KBM-7 (cell line): ENCODE results near the gene RASEF.
"Not testable (repeated sequence)": the region's sequence is repeated elsewhere in the genome, so short reads cannot be mapped to it uniquely, and the experiment has no call there.

Experiments used
- DNase-seq: peaks from one replicate; pipeline ENCODE4 v3.0.0-alpha.2; 2015
- in situ Hi-C: fragments of 300-500 bp; cut with MboI; formaldehyde crosslinking; loops from 2 replicates; pipeline ENCODE4 v1.14.3; 2020; ENCODE audit warnings: low sequenced_read_pairs, low pct_unique_long_range_greater_than_20kb, mixed read lengths

The RASEF gene

DNA sequence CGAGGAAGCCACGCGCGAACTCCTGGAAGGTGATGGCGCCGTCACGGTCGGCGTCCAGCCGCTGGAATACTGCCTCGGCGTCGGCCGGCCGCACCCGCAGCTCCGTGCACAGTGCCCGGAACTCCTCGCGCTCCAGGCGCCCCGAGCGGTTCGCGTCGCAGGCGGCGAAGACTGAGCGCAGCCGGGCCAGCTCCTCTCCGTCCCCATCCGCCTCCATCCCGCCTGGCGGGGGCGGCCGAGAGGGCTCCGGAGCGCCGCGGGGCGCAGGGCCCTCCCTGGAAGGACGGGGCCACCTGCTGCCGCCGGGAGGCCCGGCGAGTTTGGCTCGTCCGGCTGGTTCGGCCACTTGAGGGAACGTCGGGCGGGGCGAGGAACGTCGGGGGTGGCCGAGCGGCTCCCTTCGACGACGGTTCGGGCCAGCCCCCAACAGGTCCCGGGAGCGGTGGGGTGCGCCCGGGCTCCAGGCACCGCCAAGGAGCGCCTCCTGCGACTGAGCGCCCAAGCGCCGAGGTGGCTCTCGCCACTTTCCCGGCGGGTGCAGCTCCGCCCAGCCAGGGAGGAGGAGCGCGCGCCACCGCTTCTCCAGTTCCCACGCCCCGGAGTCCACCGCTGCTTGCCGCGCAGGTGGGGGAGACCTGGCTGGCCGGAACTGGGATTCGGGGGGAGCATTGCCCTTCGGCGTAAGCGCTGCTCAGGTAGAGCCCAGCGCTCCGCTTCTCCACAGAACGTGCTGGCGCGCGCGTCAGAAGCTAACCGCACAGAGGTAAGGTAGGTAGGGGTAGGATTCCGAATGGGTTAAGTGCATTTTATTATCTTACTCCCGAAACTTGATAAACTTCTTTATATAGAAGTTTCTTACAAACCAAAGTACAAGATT, at the start of gene RASEF:
TSS of gene RASEF (minus strand) at position 492 of the 877 bp plus-strand sequence. CDS start at position 217, 275 bp downstream.
- in situ Hi-C loops, result no loop called here
- DNase-seq, result no peak

DNA sequence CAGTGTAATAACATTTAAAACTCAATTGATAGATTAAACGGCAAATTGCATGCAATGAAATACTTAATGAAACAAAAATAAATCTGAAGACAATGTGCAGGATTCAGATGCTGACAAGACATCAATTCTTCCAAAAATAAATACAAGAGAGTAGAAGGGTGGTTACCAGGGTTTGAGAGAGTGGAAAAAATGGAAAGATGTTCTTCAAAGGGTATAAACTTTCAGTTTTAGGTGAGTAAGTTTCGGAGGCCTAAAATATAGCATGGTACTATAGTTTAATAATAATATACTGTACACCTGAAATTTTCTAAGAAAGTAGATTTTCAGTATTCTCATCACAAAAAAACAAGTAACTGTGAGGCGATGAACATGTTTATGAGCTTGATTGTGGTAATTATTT, 48.2 kb upstream of the RASEF start:
- DNase-seq, result no peak
- in situ Hi-C loops, result no loop called here

DNA sequence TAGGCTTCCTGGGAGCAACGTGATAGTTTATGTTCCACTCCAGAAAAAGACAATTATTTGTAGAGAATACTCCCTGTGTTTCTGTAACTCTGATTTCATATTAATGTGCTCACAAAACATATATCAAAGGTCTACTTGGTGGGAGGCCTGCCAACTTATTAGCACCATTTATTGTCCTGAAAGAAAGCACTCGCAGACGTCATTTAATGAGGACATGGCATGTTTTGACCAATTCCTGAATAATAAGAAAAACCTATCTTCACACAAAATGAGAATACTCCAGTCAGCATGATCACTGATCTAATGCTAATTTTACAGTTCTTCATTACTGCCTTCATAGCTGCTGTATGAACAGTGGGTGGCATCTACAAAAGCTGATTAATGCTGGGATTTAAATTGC, 46.4 kb upstream of the RASEF start:
- in situ Hi-C loops, result no loop called here
- no peak for DNase-seq

DNA sequence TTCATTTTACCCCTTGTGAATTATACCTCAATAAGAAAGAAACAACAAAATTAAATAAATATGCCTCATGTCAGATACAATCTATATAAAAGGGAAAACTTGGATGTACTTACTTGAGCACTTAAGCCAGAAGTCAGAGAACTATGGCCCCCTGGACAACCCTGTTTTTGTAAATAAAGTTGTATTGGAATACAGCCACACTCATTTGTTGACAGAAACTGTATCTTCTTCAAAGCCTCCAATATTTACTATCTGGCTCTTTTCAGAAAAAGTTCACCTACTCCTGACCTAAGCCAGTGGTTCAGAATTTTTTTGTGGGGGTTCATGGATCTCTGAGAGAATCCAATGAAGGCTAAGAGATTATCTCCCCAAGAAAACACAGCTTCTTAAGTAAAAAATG, 45.3 kb upstream of the RASEF start:
- no peak for DNase-seq
- in situ Hi-C loops, result no loop called here

DNA sequence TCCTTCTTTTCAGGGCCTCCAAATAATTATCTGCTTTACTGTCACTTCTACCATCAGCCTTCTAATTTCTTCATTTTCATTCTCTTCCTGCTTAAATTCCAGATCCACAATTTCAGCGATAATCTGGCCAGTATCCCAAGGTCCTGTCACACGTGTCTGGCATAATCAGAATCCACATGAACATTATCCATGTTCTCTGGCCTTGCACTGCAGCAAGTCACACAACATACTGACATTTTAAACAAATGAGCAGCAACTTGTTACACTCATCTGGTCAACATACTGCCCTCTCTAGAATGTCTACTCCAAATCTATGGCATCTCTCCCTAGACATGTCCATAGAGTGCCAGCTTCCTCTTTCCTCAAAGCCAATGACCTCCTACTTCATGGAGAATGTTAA, 43.8 kb upstream of the RASEF start:
- in situ Hi-C loops, result no loop called here
- no peak for DNase-seq

DNA sequence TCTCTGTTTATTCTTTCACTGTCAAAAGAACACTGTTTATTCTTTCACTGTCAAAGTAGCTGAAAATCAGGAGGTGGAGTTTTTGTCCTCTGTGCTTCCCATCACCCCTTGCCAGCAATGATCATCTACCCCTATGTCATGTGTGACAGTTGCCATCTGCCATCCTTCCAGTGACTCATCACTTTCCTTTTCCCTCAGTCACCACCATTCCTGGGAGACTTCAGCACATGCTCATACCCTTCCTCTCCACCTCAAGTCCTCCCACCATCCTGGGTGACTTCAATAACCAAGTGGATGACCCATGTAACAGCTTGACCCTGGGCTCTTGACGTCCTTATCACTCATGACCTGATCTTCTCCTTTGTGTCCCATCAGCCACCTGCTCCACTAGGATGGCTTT, 43.3 kb upstream of the RASEF start:
- in situ Hi-C loops, result no loop called here

DNA sequence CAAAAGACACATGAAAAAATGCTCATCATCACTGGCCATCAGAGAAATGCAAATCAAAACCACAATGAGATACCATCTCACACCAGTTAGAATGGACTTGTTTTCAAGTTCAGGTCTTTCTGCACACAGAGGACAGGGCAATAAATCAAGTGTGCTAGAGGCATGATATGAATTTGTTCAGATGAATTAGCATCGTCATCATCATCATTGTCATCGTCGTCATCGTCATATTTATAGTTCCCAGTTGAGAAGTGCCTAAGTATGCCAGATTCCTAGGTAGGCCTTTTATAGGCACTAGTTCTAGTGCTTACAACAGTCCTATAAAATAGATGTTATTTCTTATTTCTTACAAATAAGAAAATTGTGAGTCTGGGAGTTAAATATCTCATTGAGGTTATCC, 34.7 kb upstream of the RASEF start:
- in situ Hi-C loops, result no loop called here

More for the DNA sequence above, 43.3 kb upstream of the RASEF start:
- no peak for DNase-seq

DNA sequence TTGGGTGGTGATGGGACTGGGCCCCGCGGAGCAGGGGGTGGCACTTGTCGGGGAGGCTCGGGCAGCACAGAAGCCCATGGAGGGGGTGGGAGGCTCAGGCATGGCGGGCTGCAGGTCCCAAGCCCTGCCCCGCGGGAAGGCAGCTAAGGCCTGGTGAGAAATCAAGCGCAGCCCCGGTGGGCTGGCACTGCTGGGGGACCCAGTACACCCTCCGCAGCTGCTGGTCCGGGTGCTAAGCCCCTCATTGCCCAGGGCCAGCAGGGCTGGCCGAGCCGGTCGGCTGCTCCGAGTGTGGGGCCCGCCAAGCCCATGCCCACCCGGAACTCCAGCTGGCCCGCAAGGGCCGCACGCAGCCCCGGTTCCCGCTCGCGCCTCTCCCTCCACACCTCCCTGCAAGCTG, 30.4 kb upstream of the RASEF start:
- in situ Hi-C loops, DNase-seq: not testable (repeated sequence)

More for the DNA sequence above, 34.7 kb upstream of the RASEF start:
- no peak for DNase-seq

DNA sequence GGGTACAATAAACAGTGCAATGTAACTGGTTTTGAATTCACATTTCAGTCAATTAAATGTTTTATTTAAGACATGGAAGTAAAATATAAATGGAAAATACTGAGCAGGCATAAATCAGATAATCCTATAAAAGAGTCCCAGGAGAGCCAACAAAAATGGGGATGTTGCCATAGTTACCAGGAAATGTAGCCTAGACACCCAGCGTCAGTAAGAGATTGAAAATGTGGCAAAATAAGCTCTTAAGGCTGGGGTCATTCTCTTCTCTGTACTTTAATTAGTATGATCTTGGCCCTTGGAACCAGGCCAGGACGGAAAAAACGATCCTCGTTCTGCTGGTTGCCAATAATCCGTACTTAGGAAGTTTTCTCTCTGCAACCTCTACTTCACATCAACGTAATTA, 18.9 kb upstream of the RASEF start:
- no peak for DNase-seq
- in situ Hi-C loops, result no loop called here

DNA sequence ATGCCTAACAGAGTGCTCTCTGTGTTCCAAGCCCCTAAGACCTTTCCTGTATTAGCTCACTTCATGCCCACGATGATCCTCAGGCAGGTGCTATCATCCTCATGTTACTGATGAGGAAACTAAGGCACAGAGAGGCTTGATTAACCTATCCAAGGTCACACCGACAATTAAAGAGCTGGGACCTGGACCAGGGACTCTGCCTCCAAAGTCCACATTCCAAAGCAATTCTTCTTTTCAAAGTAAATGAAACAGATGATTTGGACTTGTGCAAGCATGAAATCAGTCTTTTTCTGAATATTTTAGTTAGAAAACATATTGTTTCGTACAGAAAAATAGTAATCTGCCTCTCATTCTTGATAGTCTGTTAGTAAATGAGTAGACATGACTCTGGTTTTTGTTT, 18.1 kb upstream of the RASEF start:
- in situ Hi-C loops, result no loop called here

DNA sequence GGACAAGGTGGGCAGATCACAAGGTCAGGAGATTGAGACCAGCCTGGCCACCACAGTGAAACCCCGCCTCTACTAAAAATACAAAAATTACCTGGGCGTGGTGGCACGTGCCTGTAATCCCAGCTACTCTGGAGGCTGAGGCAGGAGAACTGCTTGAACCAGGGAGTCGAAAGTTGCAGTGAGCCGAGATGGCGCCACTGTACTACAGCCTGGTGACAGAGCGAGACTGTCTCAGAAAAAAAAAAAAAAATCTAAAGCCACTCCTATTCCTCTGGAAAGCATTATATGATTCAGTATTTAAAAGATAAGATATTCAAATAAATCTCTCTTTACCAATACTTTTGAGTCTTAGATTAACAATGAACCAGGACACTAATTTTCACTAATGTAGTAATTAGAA, 13.0 kb upstream of the RASEF start:
- DNase-seq, in situ Hi-C loops: not testable (repeated sequence)

More for the DNA sequence above, 18.1 kb upstream of the RASEF start:
- no peak for DNase-seq

DNA sequence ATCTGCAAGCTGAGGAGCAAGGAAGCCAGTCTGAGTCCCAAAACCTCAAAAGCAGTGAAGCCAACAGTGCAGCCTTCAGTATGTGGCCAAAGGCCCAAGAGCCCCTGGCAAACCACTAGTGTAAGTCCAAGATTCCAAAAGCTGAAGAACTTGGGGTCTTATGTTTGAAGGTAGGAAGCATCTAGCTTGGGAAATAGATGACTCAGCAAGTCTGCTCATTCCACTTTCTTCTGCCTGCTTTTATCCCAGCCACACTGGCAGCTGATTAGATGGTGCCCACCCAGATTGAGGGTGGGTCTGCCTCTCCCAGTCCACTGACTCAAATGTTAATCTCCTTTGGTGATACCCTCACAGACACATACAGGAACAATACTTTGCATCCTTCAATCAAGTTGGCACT, 9.6 kb upstream of the RASEF start:
- in situ Hi-C loops, DNase-seq: not testable (repeated sequence)

DNA sequence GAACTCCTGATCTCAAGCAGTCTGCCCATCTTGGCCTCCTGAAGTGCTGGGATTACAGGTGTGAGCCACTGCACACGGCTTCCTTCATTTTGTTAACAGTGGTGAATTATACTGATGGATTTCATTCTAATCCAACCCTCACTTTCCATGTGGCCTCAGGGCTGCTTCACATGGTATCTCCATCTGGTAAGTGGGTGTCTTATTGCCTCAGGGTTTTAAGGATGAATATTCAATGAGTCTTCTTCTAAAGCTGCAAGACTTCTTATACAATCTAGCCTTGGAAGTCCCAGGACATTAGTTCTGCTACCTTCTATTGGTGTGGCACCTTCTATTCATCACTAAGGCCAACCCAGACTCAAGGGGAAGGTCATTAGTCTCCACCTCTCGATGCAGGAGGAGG, 8.7 kb upstream of the RASEF start:
- DNase-seq, result no peak
- in situ Hi-C loops, result no loop called here

DNA sequence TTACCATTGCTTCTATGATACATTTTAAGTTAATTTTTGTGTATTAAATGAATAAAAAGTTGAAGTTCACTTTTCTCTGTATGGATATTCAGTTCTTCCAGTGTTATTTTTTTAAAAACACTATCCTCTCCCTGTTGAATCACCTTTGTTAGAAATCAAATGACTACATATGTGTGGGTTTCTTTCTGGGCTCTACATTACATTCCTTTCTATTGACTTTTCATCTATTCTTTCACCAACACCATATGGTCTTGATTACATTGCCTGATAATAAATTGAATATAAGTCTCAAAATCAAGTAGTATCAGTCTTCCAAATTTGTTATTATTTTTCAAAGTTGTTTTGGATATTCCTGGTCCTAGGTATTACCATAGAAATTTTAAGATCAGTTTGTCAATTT, 7.3 kb upstream of the RASEF start:
- in situ Hi-C loops, result no loop called here
- DNase-seq, result no peak

DNA sequence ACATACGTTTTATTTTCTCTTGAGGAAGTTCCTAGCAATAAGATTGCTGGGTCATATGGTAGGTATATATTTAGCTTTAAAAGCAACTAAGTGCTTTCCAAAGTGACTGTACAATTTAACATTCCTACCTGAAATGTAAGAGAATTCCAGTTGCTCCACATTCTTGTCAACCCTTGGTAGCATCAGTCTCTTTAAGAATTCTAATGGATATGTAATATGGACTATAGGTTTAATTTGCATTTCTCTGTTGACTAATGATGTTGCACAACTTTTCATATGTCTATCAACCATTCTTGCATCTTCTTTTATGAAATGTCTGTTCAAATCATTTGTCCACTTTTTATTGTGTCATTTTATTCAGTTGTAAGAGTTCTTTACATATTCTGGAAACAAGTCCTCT, 6.7 kb upstream of the RASEF start:
- DNase-seq, result no peak
- in situ Hi-C loops, result no loop called here

DNA sequence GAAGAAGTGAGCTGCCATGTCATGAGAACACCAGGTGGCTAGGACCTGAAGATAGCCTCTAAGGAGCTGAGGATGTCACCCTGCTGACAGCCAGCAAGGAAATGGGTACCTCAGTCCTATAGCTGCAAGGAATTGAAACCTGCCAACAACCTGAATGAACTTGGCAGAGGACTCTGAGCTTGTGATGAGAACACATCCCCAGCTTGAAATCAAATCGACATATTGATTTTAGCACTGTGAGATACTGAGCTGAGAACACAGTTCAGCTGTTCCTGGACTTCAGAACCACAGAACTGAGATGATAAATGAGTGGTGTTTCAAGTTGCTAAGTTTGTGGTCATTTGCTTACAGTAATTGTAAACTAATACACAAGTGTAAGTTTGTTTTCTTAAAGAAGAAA, 5.5 kb upstream of the RASEF start:
- no peak for DNase-seq
- in situ Hi-C loops, result no loop called here

DNA sequence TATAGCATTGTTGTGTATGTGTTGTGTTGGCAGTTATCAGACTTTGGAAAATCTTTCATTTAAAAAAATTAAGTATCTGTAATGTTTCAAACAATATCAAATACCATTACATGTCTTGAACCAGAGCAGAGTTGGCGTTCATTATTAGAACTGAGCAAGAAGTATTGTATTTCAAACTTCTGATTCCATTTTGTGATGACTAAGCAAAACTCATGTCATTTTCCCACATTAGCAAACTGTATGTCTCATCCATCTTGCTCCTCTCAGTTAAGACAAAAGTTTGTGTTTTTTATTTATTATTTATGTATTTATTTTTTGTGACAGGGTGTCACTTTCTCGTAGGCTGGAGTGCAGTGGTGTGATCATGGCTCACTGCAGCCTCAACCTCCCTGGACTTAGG, 4.6 kb upstream of the RASEF start:
- in situ Hi-C loops, result no loop called here
- DNase-seq, result no peak

DNA sequence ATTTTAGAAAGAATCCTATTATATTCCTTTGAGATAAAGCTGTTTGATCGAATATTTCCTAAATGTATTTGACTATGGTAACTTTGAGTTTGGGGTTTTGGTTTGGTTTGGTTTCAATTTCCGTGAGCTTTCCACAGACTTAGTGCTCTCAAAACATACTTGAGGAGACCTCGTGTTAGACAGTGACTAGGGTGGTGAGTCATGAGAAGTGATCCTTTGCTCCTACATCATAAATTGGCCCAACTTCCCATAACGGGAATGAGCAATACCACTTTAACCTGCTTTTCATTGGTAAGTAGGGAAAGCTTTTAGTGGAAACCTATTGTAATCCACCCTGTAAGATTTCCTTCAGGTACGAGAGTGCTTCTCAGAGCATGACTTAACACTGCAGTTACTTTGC, 3.8 kb upstream of the RASEF start:
- in situ Hi-C loops, result no loop called here
- no peak for DNase-seq

DNA sequence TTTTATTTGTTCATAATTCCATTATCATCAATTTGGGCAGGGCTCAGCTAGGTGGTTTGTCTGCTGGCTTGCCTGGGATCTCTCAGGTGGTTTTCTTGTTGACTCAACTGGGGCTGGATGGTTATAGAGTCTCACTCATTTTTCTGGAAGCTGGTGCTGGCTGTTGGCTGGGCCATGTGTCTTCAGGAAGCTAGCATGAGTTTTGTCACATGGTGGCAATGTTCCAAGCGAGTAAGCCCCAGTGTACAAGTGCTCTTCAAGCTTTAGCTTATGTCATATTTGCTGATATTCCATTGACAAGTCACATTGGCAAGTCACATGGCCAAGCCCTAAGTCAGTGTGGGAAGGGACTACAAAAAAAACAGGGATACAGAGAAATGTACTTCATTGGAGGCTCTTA, 2.3 kb upstream of the RASEF start:
- in situ Hi-C loops, result no loop called here
- DNase-seq, result no peak

DNA sequence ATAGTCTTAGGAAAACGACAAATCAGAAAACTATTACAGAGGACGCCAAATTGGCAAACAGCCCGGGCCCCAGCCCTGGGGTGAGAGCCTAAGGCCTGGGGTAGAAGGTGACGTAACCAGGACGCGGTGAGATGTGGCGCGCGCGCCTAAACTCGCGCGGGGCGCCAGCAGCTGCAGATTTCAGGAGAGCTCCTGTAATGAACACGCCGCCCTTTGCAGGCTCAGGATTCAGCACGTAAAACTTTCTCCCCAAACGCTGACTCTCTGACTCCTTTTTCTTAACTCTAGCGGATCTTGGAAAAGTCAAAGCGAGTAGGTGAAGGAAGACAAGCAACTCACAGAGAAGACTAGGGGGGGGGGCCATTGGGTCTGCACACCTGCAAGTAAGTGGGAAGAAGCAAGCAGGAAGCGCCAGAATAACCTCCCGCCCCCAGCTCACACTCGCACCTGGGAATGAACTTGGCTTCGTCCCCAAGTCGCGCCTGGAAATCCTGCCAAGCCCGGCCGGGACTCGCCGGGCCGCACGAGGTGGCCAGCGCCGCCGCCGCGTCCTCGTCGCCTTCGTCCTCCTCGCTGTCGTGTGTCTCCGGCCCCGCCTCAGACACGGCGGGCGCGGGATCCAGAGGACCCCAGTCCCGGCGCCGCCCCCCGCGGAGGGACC, 822 bp downstream of the RASEF start:
- in situ Hi-C loops, result no loop called here
- DNase-seq, result no peak

DNA sequence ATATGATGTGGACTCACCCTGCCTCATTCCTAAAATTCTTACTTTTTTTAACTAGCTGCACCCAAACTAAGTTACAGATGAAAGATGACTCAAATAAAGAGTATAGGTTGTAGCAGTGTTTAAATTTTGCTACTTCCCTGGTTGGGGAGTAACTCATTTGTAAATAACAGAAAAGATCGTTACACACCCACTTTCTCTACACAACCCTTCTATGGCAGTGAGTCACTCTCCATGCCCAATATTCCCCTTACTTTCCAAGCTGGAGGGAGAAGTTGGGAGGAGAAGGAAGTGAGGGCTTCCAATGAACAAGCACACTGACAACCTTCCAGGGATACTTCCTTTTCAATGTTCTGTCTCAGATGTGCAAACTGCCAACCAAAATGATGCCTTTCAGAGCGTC, 1.9 kb downstream of the RASEF start:
- no peak for DNase-seq

More for the DNA sequence above, 1.9 kb downstream of the RASEF start:
- in situ Hi-C loops, result no loop called here
